Activated naive CD8-positive, alpha-beta T cell treated with anti-CD3 and anti-CD28 coated beads, Interleukin-2, amount 10 ng/mL, durations not matched to agents 7 days and 5 days (primary cell): ENCODE measurements around the gene ACSL6. TPM values are rescaled to one million over a fixed set of nuclear protein-coding genes. Genes with fewer than 3 reads are reported as not detected.

Experiments used
- ATAC-seq: fragments of 150-1000 bp; cut with Tn5 transposase; one replicate; pipeline ENCODE4 v1.10.0; 2021; ENCODE audit warnings: low read depth, moderate library complexity
- POLR2A ChIA-PET: fragments of 350-600 bp; sonication (Branson Sonifier 250); formaldehyde crosslinking; loops from one replicate; lab custom pipeline; 2021; ENCODE audit warnings: antibody characterized with exemption; lab: Charles Lee
- DNase-seq: peaks from one replicate; pipeline ENCODE4 v3.0.0; 2021
- H3K27ac Mint-ChIP-seq: one replicate; pipeline ENCODE4 v1.8.0; 2022; ENCODE audit warnings: mild to moderate bottlenecking, mixed read lengths
- H3K27me3 Mint-ChIP-seq: one replicate; pipeline ENCODE4 v1.8.0; 2022; ENCODE audit warnings: mild to moderate bottlenecking, moderate library complexity, mixed read lengths
- H3K36me3 Mint-ChIP-seq: one replicate; pipeline ENCODE4 v1.8.0; 2021; ENCODE audit warnings: mild to moderate bottlenecking, mixed read lengths
- H3K4me1 Mint-ChIP-seq: one replicate; pipeline ENCODE4 v1.8.0; 2021; ENCODE audit warnings: mixed read lengths
- H3K4me3 Mint-ChIP-seq: one replicate; pipeline ENCODE4 v1.8.0; 2022; ENCODE audit warnings: mild to moderate bottlenecking, moderate library complexity, mixed read lengths
- H3K9me3 Mint-ChIP-seq: one replicate; pipeline ENCODE4 v1.8.0; 2021; ENCODE audit warnings: mixed read lengths
- total RNA-seq, 2 experiments: library from RNA; stranded (reverse); gene quantifications; one replicate each; pipeline ENCODE4 v1.2.3, GENCODE V29; 2021

Gene ACSL6
- total RNA-seq, 2 experiments from 2014 or later = 31.5 to 34.6 TPM

- no peak for DNase-seq
- H3K9me3 Mint-ChIP-seq = peaks cover 9% of the 10 kb centered on the region
- POLR2A ChIA-PET = no interaction called here
- H3K36me3 Mint-ChIP-seq = peaks cover 25% of the 10 kb centered on the region
- H3K4me1 Mint-ChIP-seq = peaks cover 10% of the 10 kb centered on the region
- ATAC-seq = no peak
- H3K27ac Mint-ChIP-seq = no peak overlapping the region
- no peak overlapping the region for H3K4me3 Mint-ChIP-seq
- H3K27me3 Mint-ChIP-seq = peaks cover 20% of the 10 kb centered on the region
Measured at GRCh38 chr5:132029609-132030330, 18.3 kb upstream of the ACSL6 start.

GRCh38 chr5:132027027-132027426 is 15.6 kb upstream of the ACSL6 start:
- no peak overlapping the region for H3K27ac Mint-ChIP-seq
- POLR2A ChIA-PET = interaction anchor here (1.1 kb wide), 1 partner anchor 16 kb away, joined by 3 read pairs; the partner anchor contains the start of gene ACSL6
- peaks cover 2% of the 10 kb centered on the region for H3K9me3 Mint-ChIP-seq
- H3K4me3 Mint-ChIP-seq = peak overlapping the region; percentile 63
- DNase-seq (no peak), ATAC-seq (peak; percentile 31)
- peaks cover 13% of the 10 kb centered on the region for H3K36me3 Mint-ChIP-seq
- peaks cover 13% of the 10 kb centered on the region for H3K27me3 Mint-ChIP-seq
- peaks cover 23% of the 10 kb centered on the region for H3K4me1 Mint-ChIP-seq

GRCh38 chr5:132026516-132027008 is 15.1 kb upstream of the ACSL6 start:
- POLR2A ChIA-PET = no interaction called here
- Mint-ChIP-seq H3K36me3 (peaks cover 13% of the 10 kb centered on the region), H3K27ac (no peak overlapping the region), H3K27me3 (peaks cover 13% of the 10 kb centered on the region), H3K4me1 (peaks cover 23% of the 10 kb centered on the region), H3K9me3 (peaks cover 2% of the 10 kb centered on the region), H3K4me3 (peak overlapping the region; percentile 63)
- peak; percentile 94 for ATAC-seq
- DNase-seq = no peak

- DNase-seq = no peak
- Mint-ChIP-seq H3K9me3 (peaks cover 2% of the 10 kb centered on the region), H3K27me3 (peaks cover 15% of the 10 kb centered on the region), H3K27ac (no peak overlapping the region), H3K4me3 (no peak overlapping the region), H3K36me3 (peaks cover 12% of the 10 kb centered on the region), H3K4me1 (peaks cover 30% of the 10 kb centered on the region)
- ATAC-seq = no peak
- POLR2A ChIA-PET = no interaction called here
Measured at GRCh38 chr5:132025403-132025971, 14.0 kb upstream of the ACSL6 start.

- Mint-ChIP-seq H3K9me3 (no peaks in the 10 kb centered on the region), H3K27me3 (peaks cover 12% of the 10 kb centered on the region), H3K36me3 (peaks cover 6% of the 10 kb centered on the region), H3K4me3 (no peak overlapping the region), H3K27ac (no peak overlapping the region), H3K4me1 (peaks cover 35% of the 10 kb centered on the region)
- DNase-seq (no peak), ATAC-seq (no peak)
- POLR2A ChIA-PET = no interaction called here
Measured at GRCh38 chr5:132024789-132025402, 13.4 kb upstream of the ACSL6 start.

GRCh38 chr5:132024117-132024435 is 12.6 kb upstream of the ACSL6 start:
- H3K4me3 Mint-ChIP-seq = no peak overlapping the region
- peaks cover 1% of the 10 kb centered on the region for H3K36me3 Mint-ChIP-seq
- ATAC-seq (no peak), DNase-seq (no peak)
- H3K27ac Mint-ChIP-seq = no peak overlapping the region
- peaks cover 11% of the 10 kb centered on the region for H3K27me3 Mint-ChIP-seq
- H3K9me3 Mint-ChIP-seq = no peaks in the 10 kb centered on the region
- H3K4me1 Mint-ChIP-seq = peaks cover 37% of the 10 kb centered on the region
- POLR2A ChIA-PET = interaction anchor here (0.8 kb wide), 1 partner anchor 35 kb away, joined by 3 read pairs; no protein-coding TSS in a partner anchor

GRCh38 chr5:132023258-132024116 is 12.0 kb upstream of the ACSL6 start:
- no peak overlapping the region for H3K4me3 Mint-ChIP-seq
- DNase-seq = no peak
- ATAC-seq = no peak
- POLR2A ChIA-PET = interaction anchor here (0.8 kb wide), 1 partner anchor 36 kb away, joined by 3 read pairs; no protein-coding TSS in a partner anchor
- peaks cover 1% of the 10 kb centered on the region for H3K36me3 Mint-ChIP-seq
- H3K4me1 Mint-ChIP-seq = peaks cover 41% of the 10 kb centered on the region
- H3K27me3 Mint-ChIP-seq = peaks cover 11% of the 10 kb centered on the region
- no peaks in the 10 kb centered on the region for H3K9me3 Mint-ChIP-seq
- no peak overlapping the region for H3K27ac Mint-ChIP-seq

GRCh38 chr5:132022737-132023136 is 11.3 kb upstream of the ACSL6 start:
- peaks cover 13% of the 10 kb centered on the region for H3K27me3 Mint-ChIP-seq
- H3K4me3 Mint-ChIP-seq = no peak overlapping the region
- ATAC-seq = no peak

GRCh38 chr5:132021654-132022053 is 10.2 kb upstream of the ACSL6 start:
- no peak overlapping the region for H3K4me3 Mint-ChIP-seq
- peaks cover 21% of the 10 kb centered on the region for H3K27me3 Mint-ChIP-seq
- H3K4me1 Mint-ChIP-seq = peaks cover 48% of the 10 kb centered on the region
- ATAC-seq = no peak
- no peaks in the 10 kb centered on the region for H3K9me3 Mint-ChIP-seq
- POLR2A ChIA-PET = interaction anchor here (1.2 kb wide), 1 partner anchor 42 kb away, joined by 4 read pairs; no protein-coding TSS in a partner anchor
- no peak for DNase-seq
- no peak overlapping the region for H3K27ac Mint-ChIP-seq
- H3K36me3 Mint-ChIP-seq = no peaks in the 10 kb centered on the region

More at GRCh38 chr5:132022737-132023136, 11.3 kb upstream of the ACSL6 start:
- Mint-ChIP-seq H3K4me1 (peaks cover 39% of the 10 kb centered on the region), H3K27ac (no peak overlapping the region), H3K9me3 (no peaks in the 10 kb centered on the region), H3K36me3 (no peaks in the 10 kb centered on the region)
- POLR2A ChIA-PET = no interaction called here
- DNase-seq = no peak

GRCh38 chr5:132020568-132021339 is 9.3 kb upstream of the ACSL6 start:
- H3K36me3 Mint-ChIP-seq = no peaks in the 10 kb centered on the region
- peaks cover 53% of the 10 kb centered on the region for H3K4me1 Mint-ChIP-seq
- H3K27ac Mint-ChIP-seq = peak overlapping the region; percentile 93
- POLR2A ChIA-PET = interaction anchor here (0.6 to 1.2 kb wide), 3 partner anchors 37 to 758 kb away, joined by 4 to 7 read pairs (median 5); no protein-coding TSS in a partner anchor
- ATAC-seq = peak; percentile 58
- H3K4me3 Mint-ChIP-seq = peak overlapping the region; percentile 76
- DNase-seq = no peak
- peaks cover 30% of the 10 kb centered on the region for H3K27me3 Mint-ChIP-seq
- no peaks in the 10 kb centered on the region for H3K9me3 Mint-ChIP-seq

GRCh38 chr5:132019857-132020555 is 8.5 kb upstream of the ACSL6 start:
- H3K4me3 Mint-ChIP-seq = peak overlapping the region; percentile 76
- peaks cover 53% of the 10 kb centered on the region for H3K4me1 Mint-ChIP-seq
- POLR2A ChIA-PET = interaction anchor here (0.6 to 2.0 kb wide), 6 partner anchors 9 to 757 kb away, joined by 3 to 7 read pairs (median 4); partner anchors contain the start of gene ACSL6
- no peaks in the 10 kb centered on the region for H3K9me3 Mint-ChIP-seq
- ATAC-seq (peak; percentile 95), DNase-seq (peak; percentile 64)
- H3K27ac Mint-ChIP-seq = peak overlapping the region; percentile 93
- H3K36me3 Mint-ChIP-seq = no peaks in the 10 kb centered on the region
- H3K27me3 Mint-ChIP-seq = peaks cover 38% of the 10 kb centered on the region
